Activated CD8-positive, alpha-beta memory T cell treated with anti-CD3 and anti-CD28 coated beads for 36 hours (primary cell): ENCODE measurements around the gene FKBP1A. TPM values are rescaled to one million over a fixed set of nuclear protein-coding genes. Genes with fewer than 3 reads are reported as not detected.
"Not testable (repeated sequence)": the region's sequence is repeated elsewhere in the genome, so short reads cannot be mapped to it uniquely, and the experiment has no call there.

Experiments used
- CTCF ChIA-PET: fragments of 350-600 bp; sonication (Branson Sonifier 250); formaldehyde crosslinking; loops from one replicate; lab custom pipeline; 2021; ENCODE audit warnings: antibody characterized with exemption; lab: Charles Lee
- POLR2A ChIA-PET: fragments of 350-600 bp; sonication (Branson Sonifier 250); formaldehyde crosslinking; loops from one replicate; lab custom pipeline; 2021; ENCODE audit warnings: antibody characterized with exemption; lab: Charles Lee
- total RNA-seq, 2 experiments: library from RNA; stranded (reverse); gene quantifications; one replicate each; pipeline ENCODE4 v1.2.3, GENCODE V29; 2021

FKBP1A gene
- total RNA-seq, 2 experiments from 2014 or later, result 300 to 304 TPM

- ChIA-PET POLR2A (no interaction called here), CTCF (interaction anchor here (0.9 kb wide), 1 partner anchor 13 kb away, joined by 5 read pairs; no protein-coding TSS in a partner anchor)
These were observed 29.9 kb upstream of the FKBP1A start for GRCh38 chr20:1422753-1423152.

DNA sequence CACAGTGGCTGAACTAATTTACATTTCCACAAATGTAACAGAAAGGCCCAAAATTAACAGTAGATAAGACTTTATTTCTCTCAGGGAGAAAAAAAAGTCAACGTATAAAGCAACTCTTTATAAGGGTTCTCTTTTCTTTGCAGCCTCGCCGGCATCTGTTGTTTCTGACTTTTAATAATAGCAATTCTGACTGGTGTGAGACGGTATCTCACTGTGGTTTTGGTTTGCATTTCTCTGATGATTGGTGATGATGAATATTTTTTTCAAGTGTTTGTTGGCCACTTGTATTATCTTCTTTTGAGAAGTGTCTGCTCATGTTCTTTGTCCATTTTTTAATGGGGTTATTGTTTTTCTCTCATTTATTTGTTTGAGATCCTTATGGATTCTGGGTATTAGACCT lies 27.2 kb upstream of the FKBP1A start:
- ChIA-PET CTCF (no interaction called here), POLR2A (no interaction called here)

DNA sequence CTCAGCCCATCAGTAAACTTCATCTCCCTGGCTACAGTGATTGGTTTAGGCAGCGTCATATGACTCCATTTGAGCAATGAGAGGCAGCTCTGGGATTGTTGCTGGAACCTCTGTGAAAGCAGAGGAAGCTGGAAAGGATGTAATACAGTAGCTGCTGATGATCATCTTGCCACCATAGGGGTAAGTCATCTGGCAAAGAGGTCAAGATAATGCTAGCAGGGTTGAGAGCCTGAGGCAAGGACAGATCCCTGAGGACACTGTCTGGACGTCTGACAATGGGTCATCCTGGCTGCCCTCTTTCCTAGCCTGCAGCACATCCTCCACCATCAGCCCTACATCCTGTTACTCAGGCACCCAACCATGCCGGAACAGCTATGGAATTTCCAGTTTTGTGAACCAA lies 25.5 kb upstream of the FKBP1A start:
- ChIA-PET POLR2A (no interaction called here), CTCF (interaction anchor here (1.6 kb wide), 1 partner anchor 9 kb away, joined by 3 read pairs; no protein-coding TSS in a partner anchor)

DNA sequence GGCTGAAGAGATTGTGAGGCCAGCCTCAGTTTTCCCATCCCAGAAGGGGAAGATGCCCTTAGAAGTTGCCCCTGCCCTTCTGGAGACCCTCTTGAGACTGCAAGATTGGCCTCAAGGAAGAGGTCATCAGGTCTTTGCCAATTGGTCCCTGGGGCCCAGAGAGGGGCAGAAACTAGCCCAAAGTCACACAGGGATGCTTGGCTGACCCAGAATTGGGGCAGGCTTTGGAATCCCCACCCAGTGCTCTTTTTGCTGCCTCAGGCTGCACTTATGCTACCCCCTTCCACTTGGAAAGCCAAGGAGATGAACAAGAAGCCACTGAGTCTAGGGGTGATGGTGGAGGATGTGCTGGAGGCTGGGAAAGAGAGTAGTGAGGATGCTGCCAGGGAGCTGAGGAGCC lies 24.9 kb upstream of the FKBP1A start:
- ChIA-PET CTCF (interaction anchor here (1.0 to 1.6 kb wide), 2 partner anchors 10 to 19 kb away, joined by 3 read pairs; no protein-coding TSS in a partner anchor), POLR2A (no interaction called here)

DNA sequence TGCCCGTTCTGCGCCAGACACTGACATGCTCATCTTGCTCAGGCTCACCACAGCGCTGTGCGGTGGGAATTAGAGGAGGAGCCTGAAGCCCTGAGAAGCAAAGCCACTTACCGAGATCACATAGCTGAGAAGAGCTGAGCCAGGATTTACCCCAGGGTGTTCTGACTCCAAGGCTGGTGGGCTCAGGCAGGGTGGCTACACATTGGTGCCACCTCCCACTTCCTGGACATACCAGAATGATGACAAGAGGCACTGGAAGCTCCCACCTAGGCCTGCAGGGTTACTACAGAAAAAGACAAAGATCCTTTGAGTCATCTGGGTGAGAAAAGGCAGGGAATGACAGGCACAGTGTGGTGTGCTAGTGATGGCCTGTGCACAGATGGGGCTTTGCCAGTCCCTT lies 24.4 kb upstream of the FKBP1A start:
- ChIA-PET POLR2A (no interaction called here), CTCF (interaction anchor here (1.0 to 1.6 kb wide), 2 partner anchors 10 to 20 kb away, joined by 3 read pairs; no protein-coding TSS in a partner anchor)

DNA sequence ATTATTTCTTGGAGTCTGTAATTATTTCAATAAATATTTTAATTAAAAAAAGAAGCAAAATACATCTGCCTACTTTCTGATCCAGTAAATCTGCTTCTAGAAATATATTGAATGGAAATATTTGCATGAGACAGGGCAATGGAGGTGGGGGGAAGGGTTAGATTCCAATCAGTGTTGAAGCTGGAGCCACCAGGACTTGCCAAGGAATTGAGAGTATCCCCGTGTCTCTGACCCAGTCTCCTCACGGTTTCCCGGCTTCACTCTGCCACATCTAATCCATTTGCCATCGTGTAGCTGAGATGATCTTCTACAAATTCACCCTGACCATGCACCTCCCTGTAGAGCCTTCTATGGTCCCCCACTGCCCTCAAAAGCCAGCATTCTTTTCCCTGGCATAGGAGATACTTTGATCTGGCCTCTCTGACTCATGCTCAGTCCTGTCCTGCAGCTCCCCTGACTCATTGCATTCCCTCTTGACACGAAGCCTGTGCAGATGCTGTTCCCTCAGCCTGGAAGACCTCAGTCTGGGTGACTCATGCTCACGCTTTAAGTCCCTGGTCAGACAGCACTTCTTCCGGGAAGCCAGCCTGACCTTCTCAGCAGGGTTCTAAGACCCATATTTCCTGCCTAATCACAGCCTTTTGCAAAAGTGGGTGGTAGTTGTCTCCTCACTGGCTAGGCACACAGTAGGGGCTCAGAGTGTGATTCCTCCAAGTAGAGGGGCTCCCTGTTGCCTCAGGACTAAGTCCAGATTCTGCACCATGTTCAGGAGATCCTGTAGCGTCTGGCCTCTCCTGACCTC lies 23.0 kb upstream of the FKBP1A start:
- CTCF ChIA-PET, result no interaction called here
- POLR2A ChIA-PET, result no interaction called here

- CTCF ChIA-PET, result no interaction called here
- POLR2A ChIA-PET, result no interaction called here
These were observed 22.1 kb upstream of the FKBP1A start for GRCh38 chr20:1414982-1415381.

DNA sequence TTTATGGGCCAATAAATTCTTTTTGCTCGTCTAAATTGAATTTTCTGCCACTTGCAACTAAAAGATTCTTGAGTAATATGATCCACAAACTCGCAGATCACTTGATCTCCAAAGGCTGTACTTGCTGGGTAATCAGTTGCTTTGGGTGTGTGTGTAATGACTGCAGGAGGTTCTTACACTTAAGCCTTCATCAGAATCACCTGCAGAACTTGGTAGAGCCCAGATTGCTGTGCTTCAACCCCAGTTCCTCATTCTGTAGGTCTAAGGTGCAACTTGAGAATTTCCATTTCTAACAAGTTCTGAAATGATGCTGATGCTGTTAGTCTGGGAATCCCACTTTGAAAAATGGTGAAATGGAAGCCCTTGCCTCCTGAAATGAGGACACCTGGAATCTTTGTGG lies 12.9 kb upstream of the FKBP1A start:
- ChIA-PET CTCF (no interaction called here), POLR2A (no interaction called here)

DNA sequence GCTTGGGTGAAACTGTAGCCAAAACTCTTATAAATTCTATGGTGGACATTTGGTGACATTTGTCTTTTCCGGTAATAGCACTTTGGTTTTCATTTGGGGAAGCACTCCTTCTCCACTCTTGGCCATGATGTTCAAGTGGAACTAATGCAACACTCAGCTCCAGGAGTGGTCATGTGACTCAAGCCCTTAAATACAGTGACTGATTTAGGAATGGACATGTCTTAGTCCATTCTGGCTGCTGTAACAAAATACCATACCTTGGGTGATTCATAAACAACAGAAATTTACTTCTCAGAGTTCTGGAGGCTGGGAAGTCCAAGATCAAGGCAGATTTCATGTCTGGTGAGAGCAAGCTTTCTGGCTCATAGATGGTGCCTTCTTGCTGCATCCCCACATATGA lies 10.8 kb upstream of the FKBP1A start:
- CTCF ChIA-PET, result interaction anchor here (1.4 kb wide), 1 partner anchor 63 kb away, joined by 5 read pairs; the partner anchor contains the start of gene NSFL1C
- POLR2A ChIA-PET, result no interaction called here

GRCh38 chr20:1402149-1402548 lies 9.3 kb upstream of the FKBP1A start:
- POLR2A ChIA-PET, result no interaction called here
- CTCF ChIA-PET, result interaction anchor here (1.0 to 1.4 kb wide), 2 partner anchors 9 to 64 kb away, joined by 3 to 5 read pairs; partner anchors contain the start of gene NSFL1C

GRCh38 chr20:1401451-1401907 lies 8.6 kb upstream of the FKBP1A start:
- ChIA-PET CTCF (interaction anchor here (1.0 kb wide), 1 partner anchor 8 kb away, joined by 3 read pairs; no protein-coding TSS in a partner anchor), POLR2A (no interaction called here)

DNA sequence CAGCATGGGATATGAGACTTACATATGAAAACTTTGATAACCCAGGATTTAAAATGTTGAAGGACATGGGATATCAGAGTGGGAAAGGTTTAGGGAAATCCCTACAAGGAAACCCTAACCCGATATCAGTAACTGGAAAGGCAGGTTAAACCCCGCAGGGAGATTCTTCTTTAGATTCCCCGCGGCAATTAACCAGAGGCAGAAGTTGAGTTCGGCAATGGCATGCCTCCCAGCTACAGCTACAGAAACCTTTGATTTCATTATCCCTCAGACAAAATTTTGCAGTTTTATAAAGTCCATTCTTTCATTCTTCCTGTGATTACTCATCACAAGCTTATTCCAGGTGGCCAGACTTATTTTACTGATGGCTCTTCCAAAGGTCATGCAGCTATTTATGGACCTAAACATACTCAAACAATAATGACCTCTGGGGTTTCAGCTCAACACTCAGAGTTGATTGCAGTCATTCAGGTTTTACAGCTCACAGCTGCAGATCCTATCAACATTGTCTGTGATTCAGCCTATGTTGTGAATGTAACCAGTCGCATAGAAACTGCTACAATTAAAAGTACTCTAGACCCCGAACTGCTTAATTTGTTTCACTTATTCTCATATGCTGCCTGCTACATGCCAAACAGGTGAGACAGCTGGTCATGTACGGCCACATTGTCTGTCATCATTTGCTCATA lies 7.0 kb upstream of the FKBP1A start:
- POLR2A ChIA-PET, CTCF ChIA-PET: not testable (repeated sequence)

DNA sequence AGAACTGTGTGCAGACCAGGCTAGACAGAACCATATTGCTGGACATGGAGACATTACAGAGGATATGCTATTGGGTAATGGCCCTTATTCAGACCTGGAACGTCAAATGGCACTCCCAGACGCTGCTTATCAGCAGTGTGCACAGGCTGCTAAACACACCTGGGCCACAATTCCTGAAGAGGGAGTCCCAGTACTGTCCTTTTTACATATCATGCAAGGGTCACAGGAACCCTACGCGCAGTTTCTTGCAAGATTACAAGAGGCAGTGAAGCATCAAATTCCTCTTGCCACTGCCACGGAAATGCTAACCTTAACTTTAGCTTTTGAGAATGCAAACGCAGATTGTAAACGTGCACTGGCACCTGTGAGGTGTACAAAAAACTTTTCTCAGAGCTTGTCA lies 5.3 kb upstream of the FKBP1A start:
- POLR2A ChIA-PET, result not testable (repeated sequence)
- CTCF ChIA-PET, result interaction anchor here (0.7 to 1.1 kb wide), 3 partner anchors 73 to 99 kb away, joined by 3 read pairs; no protein-coding TSS in a partner anchor

- ChIA-PET CTCF (interaction anchor here (0.7 to 1.1 kb wide), 3 partner anchors 72 to 99 kb away, joined by 3 read pairs; no protein-coding TSS in a partner anchor), POLR2A (no interaction called here)
These were observed 4.9 kb upstream of the FKBP1A start for GRCh38 chr20:1397710-1398109.

- CTCF ChIA-PET, result no interaction called here
- POLR2A ChIA-PET, result no interaction called here
These were observed 3.8 kb upstream of the FKBP1A start for GRCh38 chr20:1396702-1397101.

DNA sequence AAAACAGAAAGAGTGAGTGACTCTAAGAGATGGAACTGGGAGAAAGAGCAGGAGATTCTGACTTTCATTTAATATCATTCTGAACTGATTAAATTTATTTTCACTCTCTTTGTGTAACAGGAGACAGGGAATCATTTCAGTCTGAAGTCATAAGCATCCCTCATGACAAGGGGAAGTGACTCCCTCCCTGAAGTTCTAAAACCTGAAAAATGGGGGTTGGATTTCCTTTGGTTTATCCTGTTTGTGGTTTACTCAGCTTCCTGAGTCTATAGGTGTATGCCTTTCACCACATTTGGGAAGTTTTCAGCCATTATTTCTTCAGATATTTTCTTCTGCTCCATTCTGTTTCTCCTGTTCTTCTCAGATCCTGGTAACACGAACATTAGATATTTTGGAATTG lies 3.4 kb upstream of the FKBP1A start:
- POLR2A ChIA-PET, result no interaction called here
- CTCF ChIA-PET, result no interaction called here

- ChIA-PET CTCF (no interaction called here), POLR2A (no interaction called here)
These were observed 1.8 kb upstream of the FKBP1A start for GRCh38 chr20:1394686-1395085.

DNA sequence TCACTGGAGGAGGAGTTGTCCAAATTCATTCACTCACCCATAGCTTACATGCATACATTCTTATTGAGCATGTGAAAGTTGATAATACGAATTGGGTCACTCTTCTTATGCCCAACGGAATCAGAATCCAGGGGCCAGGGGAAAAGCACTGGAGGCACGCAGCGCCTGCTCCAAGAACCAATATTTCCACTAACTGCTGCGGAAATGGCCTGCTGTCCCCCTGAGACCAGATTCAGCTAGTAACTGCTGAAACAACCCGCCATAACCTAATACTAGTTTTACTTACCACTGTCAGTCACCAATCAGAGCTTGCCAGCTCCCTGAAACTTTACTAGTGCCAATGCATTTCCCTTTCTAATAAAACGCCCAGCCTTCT lies 641 bp upstream of the FKBP1A start:
- ChIA-PET POLR2A (interaction anchor here (1.3 kb wide), 1 partner anchor 68 kb away, joined by 5 read pairs; no protein-coding TSS in a partner anchor), CTCF (interaction anchor here (0.7 kb wide), 1 partner anchor 9 kb away, joined by 3 read pairs; no protein-coding TSS in a partner anchor)

DNA sequence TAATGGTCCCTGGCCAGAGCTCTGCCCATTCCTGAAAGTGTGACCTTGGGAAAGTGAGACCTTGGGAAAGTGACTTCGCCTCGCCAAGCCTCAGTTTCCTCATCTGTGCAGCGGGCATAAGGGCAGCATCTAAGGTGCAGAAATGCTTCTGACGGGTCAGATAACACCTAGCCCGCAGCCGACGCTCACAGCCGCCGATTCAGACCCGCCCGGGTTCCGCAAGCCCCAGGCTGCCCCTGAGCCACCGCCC lies 486 bp downstream of the FKBP1A start:
- ChIA-PET POLR2A (interaction anchor here (1.7 to 2.4 kb wide), 2 partner anchors 35 to 67 kb away, joined by 5 to 10 read pairs; no protein-coding TSS in a partner anchor), CTCF (interaction anchor here (0.6 kb wide), 1 partner anchor 436 kb away, joined by 3 read pairs; no protein-coding TSS in a partner anchor)
